ENCODE measurements around the gene NFIC.

NFIC gene

DNA sequence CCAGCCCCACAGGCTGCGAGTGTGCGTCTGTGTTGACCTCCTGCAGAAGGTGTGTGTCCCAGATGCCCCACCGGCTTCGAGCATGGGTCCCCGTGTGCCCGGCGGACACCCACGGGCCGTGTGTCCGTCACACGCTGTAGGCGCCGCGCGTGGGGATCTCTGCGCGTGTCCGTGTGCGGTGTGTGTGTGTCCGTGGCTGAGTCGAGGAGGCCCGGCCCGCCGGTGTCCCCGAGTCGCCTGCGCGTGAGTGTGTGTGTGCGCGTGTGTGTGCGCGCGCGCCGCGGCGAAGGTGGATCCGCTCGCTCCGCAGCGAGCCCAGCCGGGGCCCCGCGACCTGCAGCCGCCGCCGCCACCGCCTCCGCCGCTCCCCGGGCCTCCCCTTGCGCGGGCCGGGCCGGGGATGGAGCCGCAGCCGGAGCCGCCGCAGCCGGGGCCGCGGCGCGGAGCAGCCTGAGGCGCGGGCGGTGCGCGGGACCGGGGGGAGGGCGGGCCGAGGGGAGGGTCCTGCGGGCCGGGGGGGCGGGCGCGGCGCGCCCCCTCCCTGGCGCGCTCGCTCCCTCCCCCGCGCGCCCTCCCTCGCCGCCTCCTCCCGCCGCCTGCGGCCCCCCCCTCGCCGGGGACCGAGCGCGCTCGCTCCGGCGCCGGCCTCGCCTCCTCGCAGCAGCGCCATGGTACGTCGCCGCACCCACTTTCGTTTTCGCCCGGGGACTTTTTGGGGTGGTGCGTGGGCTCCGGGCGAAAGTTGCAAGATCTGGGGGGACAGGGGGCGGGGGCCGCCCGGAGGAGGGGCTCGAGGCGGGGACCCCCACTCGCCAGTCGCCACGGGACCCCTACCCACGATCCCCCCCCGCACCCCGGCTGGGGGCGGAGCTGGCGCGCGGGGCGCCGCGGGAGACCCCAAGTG lies 7.1 kb upstream of the NFIC start:
- DNase-seq (ENCODE audit: low read depth, low spot score): no peak

- DNase-seq (ENCODE audit: low read depth, low spot score): no peak
These were observed 6.4 kb upstream of the NFIC start for GRCh38 chr19:3359919-3360420.

GRCh38 chr19:3360421-3361383 lies 5.7 kb upstream of the NFIC start:
- peak; percentile 62 for DNase-seq (ENCODE audit: low read depth, low spot score)

DNA sequence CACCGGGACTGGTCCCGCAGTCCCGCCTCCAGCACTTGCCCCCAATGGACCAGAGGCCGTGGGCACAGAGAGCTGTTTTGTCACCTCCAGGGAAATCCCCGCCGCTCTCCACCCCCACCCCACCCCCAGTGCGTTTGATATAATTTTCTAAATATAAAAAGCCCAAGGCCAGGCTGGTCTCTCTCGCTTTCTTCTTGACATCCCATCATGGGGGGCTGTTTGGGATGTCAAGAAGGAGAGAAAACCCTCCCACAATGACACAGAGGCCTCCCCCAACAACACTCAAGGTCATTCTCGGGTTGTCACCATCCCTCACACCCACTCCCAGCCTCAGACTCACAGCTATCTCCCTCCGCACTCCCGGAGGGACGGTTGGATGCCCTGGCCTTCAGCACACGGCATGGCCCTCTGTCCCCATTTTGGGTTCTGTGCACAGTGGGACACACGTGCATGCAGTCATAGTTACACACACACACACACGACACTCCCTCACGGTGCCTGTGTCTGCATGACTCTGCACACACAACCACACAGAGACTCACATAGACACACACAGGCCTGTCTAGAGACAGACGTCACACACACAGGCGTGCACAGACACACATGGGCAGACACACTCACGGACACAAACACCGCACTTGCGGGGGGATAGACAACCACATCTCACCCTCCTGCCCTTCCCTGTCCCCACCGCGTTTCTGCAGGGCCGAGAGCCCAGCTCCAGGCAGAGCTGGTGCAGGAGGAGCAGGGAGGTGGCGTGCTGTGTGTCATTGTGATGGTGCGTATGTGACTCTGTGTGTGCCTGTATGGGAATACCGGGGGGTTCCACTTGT lies 4.8 kb upstream of the NFIC start:
- DNase-seq (ENCODE audit: low read depth, low spot score): no peak

DNA sequence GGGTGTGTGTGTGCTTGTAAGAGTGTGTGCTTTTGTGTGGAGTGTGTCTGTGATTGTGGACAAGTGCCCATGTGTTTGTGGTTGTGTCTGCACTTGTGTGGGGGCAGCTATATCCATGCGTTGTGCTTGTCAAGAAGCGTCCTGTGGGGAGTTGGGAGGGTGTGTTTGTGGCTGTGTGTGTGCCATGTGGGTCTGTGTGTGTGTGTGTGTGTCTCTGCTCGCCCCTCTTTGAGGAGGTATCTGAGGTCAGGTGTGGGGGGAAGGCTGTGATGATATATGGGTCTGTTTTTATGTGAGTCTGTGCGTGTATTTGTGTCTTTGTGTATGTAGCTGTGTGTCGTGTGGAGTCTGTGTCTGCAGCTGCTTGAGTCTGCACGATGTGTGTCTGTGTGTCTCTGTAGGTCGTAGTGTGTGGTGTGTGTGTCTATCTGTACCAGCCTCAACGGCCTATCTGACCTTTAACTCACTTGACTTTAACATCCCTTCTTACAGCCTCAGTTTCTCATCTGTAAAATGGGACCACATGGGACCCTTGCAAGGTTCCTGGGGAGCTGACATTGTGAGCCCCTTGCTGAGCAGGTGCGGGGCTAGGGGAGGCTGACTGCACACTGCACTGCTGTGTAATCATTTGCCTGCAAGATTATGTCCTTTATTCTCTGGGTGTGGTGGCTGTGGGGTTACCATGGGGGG lies 4.0 kb upstream of the NFIC start:
- no peak for DNase-seq (ENCODE audit: low read depth, low spot score)

GRCh38 chr19:3363841-3364500 lies 2.4 kb upstream of the NFIC start:
- no peak for DNase-seq (ENCODE audit: low read depth, low spot score)

GRCh38 chr19:3364501-3364858 lies 1.9 kb upstream of the NFIC start:
- DNase-seq (ENCODE audit: low read depth, low spot score): no peak

- no peak for DNase-seq (ENCODE audit: low read depth, low spot score)
These were observed 1.1 kb upstream of the NFIC start for GRCh38 chr19:3365093-3365835.

DNA sequence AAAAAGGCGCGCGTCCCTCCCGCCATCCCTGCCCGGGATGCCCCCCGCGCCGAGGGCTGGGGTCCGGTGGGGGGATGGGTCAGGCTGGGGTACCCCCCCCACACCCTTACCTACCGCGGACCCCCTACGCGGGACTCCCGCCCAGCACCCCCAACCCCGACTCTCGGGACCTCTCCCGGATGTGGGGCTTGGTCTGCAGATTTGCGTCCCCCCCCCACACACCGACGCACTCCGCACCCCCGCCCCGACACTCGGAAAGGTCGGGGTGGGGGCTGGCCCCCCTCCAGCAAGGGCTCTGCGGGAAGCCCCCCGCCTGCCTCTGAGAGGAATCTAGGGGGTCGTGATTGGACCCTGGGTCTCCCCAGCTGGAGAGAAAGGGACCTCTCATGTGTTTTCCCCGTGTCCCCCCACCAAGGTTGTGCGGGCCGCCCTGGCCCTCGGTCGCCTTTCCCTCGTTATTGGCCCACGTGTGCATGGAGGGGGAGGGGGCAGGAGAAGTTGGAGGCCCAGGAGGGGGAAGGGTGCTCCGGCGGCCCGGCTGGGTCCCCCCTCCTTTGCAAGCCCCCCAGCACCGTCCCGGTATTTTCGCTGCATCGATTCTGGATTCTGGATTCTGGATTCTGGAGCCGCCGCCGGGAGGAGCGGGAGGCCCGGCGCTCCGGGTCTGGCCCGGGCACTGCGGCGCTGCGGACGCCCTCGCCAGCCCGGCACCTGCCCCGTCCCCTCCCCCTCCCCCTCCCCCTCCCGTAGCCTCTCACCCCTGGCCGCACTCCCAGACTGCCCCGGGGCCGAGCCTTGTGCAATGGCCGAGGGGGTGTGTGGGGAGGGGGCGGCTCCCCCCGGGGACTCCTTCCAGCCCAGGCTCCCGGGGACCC lies 607 bp downstream of the NFIC start:
- DNase-seq (ENCODE audit: low read depth, low spot score): no peak

DNA sequence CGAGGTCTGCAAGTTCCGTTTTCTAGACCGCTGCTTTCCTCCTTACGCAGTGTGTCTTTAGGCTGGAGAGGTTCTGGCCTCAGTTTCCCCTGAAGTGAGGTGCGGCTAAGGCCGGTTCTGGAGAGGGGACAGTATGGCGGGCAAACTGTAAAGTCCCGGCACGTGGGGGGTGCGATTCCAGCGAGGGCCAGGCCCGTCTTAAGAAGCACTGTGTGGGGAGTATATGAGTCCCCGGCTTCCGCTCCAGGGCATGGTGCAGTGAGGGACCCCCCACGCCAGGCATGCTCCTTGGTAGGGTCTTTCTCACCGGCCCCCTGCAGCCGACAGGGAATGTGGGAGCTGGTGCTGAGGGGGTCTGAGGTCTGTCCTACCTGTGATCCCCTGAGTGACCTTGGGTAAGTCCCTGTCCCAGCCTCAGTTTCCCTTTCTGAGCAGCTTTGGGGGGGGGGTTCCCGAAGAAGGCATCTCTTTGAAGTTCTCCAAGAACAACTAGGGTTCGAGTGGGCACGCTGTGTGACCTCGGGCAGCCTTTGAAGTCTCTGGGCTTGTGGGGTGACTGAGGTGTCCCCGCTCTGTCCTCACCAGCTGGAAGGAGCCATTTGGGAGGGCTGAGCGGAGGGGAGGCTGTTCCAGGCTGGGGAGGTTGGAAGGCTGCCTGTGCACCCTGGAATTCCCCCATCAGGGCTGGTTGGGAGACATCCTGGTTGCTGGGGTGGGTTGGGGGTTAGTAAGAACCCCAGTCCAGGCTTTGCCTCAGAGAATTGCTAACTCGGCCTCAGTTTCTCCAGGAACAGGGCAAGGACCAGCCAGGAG lies 1.5 kb downstream of the NFIC start:
- DNase-seq (ENCODE audit: low read depth, low spot score): no peak

DNA sequence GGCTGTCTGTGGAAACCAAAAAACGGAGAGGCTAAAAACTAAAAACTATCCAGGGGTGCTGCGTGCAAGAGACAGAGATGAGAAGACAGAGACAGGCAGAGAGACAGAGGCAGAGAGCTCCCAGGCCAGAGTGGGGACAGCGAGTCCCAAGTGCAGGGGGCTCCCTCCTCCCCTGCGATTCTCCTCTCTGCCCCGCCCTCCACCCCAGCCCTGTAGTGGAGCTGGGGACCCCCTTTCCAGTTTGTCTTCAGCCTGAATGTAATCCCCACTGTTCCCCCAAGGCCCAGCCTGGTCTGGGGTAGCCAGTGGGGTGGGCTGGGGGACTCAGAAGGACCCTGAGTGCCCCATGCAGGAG lies 2.0 kb downstream of the NFIC start:
- no peak for DNase-seq (ENCODE audit: low read depth, low spot score)

- DNase-seq (ENCODE audit: low read depth, low spot score): no peak
These were observed 2.5 kb downstream of the NFIC start for GRCh38 chr19:3368848-3369336.

DNA sequence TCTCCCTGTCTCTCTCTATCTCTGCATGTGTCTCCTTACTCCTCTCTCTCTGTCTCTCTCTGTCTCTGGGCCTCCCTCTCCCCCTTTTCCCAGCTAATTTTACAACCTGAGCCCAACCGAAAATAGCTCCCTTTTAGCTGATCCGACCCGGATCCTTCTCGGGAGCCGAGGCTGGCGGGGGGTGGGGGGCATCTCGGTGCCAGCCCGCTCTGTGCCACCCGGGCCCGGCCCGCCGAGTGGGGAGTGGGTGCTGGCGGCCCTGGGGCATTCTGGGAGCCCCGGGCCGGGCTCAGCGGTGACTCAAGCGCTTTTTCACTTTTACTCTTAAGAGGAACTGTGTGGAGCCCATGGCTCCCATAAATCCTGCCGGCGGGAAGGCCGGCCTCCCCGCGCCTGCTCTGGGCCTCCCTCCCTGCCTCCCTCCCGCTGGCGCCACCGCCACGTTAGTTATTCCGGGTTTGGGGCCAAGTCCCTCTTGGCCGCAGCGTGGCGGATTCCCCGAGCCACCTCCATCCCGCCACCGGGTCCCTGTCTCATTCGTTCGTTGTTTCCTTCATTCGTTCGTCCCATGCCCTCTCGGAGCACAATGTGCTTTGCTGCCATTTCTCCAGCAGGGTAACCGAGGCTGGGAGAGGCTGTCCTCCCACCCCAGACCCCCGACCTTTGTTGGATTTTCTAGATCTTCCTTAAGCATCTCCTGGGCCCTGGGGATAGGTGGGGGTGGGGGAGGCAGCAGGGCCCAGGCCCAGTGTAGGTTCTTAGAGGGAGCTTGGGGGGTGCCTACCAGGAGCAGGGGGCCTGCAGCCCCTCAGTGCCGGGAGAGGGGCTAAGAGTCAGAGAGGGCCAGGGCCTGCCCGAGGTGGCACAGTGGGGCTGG lies 3.2 kb downstream of the NFIC start:
- DNase-seq (ENCODE audit: low read depth, low spot score): no peak

- no peak for DNase-seq (ENCODE audit: low read depth, low spot score)
These were observed 3.9 kb downstream of the NFIC start for GRCh38 chr19:3370214-3370720.

DNA sequence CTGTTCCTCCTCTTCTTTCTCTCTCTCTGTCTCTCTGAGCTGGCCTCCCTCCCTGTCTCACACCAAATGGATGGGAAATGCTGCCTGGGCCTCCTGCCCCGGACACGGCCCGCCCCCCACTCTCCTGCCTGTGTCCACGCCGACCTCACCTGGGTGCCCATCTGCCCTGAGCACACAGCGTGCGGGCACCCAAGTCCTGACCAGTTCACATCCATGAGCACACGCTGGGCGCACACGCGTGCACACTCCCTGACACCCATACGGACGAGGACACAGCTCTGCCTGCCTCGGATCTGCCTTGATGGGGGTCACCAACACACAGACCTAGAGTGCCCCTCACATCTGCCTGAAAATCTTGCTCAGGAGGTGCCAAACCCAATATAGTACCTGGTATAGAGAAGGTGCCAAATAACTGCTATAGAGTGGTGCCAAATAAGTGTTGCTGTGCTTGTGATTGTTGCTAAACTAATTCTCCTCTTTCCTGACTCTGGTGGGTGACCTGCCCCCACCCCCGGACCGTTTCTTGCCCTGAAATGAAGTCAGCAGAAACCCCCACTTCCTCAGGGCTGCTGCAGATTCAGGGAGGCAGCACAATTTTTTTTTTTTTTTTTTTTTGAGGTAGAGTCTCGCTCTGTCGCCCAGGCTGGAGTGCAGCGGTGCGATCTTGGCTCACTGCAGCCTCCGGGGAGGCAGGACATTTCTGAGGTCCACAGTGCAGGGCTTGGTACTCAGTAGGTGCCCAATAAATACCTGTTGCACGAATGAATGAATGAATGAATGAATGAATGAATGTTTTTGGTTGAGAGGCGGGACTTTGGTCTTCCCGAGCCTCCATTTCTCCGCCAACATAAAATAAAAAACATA lies 4.6 kb downstream of the NFIC start:
- DNase-seq (ENCODE audit: low read depth, low spot score): no peak

- DNase-seq (ENCODE audit: low read depth, low spot score): no peak
These were observed 6.0 kb downstream of the NFIC start for GRCh38 chr19:3372413-3372812.
